GM08714 (cell line): ENCODE results near the gene KCNC1.

Experiments used
- H3K4me3 ChIP-seq: fragments of 200-500 bp; sonication (Bioruptor generic); 2 replicates; pipeline ENCODE4 v1.5.1; 2014; ENCODE audit warnings: mild to moderate bottlenecking, low read length, inconsistent platforms
- ZNF274 ChIP-seq: IDR thresholded peaks from 2 replicates; pipeline ENCODE4 v1.6.1; 2012; ENCODE audit warnings: mild to moderate bottlenecking, low read depth, low read length

Gene KCNC1

DNA sequence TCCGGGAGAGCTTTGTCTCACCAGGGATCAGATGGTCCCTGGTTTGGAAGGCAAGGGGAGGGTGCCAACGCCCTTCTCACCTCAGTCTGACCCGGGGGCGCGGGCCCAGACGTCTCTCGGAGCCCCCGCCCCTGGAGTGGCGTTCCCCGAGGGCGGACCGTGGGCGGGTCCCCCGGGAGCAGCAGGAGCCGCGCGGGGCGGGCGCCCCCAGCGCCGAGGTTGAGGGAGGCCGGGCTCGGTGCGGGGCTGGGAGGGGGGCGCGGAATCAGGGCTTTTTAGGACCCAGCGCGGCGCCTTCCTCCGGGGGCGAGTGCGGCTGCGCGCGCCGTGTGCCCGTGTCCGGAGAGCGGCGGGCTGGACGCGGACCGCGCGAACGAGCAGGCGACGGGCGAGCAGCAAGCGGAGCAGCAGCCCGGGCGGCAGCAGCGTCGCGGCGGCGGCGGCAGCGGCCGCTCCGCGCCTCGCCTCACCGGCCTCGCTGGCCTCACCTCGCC is at the start of gene KCNC1:
KCNC1 (plus strand) TSS at position 364 of the 494 bp plus-strand sequence. CDS start 1,222 bp downstream, outside the sequence.
- TF ChIP-seq ZNF274 = no peak
- H3K4me3 ChIP-seq = no peak within 1 kb of the TSS; the same call in 1 of the 2 replicates

DNA sequence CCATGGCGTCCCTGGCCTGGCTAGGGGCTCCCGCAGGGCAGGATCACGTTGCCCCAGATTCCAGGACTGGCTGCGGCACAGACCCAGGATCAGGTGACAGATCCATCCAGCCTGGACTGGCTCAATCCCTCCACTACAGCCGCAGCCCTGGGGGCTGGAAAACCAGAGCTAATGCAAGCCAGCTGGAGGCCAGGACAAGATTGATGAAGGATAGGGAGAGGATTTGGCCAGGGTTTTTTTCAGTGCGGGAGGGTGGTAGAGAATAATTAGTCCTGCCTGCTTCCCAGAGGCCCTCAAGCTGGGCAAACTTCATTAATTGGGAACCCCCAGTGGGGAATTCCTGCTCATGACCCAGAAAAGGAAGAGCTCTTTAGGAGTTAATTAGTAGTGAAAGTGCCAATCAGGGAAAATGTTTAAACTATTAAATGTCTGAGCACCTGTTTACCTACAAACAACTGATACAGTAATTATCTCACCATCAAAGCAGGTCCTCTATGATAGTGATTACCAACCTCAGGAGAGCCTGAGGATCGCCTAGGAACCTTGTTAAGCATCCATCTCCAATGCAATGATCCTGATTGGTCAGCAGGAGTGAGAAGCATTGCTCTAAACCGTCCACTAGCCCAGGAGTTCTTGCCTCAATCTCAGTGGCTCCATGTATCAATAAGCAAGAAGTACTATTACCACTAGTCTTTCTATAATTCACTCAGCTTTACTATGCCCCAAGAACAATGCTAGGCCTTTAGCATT is 48.2 kb upstream of the KCNC1 start:
- no peak overlapping the region for H3K4me3 ChIP-seq
- TF ChIP-seq ZNF274 = no peak

- H3K4me3 ChIP-seq = no peak overlapping the region
- no peak for TF ChIP-seq ZNF274
Measured at GRCh38 chr11:17687946-17688670, 46.5 kb upstream of the KCNC1 start.

DNA sequence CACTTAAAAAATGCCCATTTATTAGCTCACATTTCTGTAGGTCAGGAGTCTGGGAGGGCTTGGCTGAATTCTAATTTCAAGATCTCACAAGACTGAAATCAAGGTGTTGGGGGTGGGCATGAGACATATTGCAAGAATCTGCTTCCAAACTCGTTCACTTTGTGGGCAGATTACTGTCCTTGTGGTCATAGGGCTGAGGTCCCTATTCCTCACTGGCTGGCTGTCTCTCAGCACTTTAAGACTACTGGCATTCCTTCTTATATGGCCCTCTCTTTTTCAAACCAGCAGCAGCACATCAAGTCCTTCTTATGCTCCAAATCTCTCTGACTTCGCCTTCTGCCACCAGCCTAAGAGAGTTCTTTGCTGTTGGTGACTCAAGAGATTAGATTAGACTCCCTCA is 43.0 kb upstream of the KCNC1 start:
- H3K4me3 ChIP-seq = no peak overlapping the region
- TF ChIP-seq ZNF274 = no peak

GRCh38 chr11:17691976-17692375 is 42.6 kb upstream of the KCNC1 start:
- no peak overlapping the region for H3K4me3 ChIP-seq
- no peak for TF ChIP-seq ZNF274

GRCh38 chr11:17692931-17693330 is 41.6 kb upstream of the KCNC1 start:
- no peak overlapping the region for H3K4me3 ChIP-seq
- TF ChIP-seq ZNF274 = no peak

DNA sequence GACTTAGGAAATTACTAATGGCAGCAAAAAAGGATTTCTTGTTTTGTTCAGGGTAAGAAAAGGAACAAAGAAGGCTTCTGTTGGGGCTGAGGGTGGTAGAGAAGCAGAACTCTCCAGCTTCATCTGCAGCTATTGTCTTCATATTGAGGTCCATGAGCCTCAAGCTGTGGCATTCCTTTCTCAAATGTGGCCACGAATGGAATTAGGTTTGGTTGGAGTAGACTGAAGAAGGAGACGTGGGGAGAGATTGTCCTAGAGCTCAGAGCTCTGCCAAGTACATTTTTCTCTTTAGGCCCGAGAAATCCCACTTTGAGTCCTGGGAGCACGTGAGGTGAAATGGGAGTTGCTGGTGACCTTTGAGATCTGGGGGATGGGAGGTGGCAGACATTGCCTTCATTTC is 41.0 kb upstream of the KCNC1 start:
- no peak for TF ChIP-seq ZNF274
- H3K4me3 ChIP-seq = no peak overlapping the region

DNA sequence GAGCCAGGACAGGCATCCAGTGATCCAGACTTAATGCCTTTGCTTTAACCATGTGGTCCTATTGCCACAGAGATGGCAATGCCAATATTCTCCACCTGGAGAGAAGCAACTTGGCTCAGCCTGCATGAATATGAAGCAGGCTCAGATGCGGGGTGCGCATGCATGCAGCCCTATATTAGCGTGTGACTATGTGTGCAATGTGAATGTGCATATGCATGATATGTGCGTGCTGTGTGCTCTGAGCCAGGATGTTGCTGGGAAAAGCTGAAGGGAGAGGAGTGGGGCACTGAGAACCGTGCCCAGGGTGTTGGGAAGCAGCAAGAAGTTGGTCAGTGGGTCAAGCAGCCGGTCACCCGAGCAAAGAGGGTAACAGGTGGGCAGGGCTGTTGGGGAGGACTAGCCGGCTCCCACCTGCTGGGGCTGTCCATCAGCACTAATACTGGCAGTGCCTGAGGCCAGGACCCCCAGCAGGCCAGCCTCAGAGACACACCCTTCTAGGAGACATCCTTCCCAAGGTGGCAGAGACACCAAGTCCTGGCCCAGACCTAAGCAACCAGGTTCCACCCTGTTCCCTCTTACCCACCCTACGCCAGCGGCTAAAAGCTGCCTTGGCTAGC is 40.0 kb upstream of the KCNC1 start:
- no peak overlapping the region for H3K4me3 ChIP-seq
- no peak for TF ChIP-seq ZNF274

GRCh38 chr11:17695454-17696441 is 38.8 kb upstream of the KCNC1 start:
- H3K4me3 ChIP-seq = no peak overlapping the region
- no peak for TF ChIP-seq ZNF274

- no peak for TF ChIP-seq ZNF274
- no peak overlapping the region for H3K4me3 ChIP-seq
Measured at GRCh38 chr11:17696741-17697140, 37.8 kb upstream of the KCNC1 start.

DNA sequence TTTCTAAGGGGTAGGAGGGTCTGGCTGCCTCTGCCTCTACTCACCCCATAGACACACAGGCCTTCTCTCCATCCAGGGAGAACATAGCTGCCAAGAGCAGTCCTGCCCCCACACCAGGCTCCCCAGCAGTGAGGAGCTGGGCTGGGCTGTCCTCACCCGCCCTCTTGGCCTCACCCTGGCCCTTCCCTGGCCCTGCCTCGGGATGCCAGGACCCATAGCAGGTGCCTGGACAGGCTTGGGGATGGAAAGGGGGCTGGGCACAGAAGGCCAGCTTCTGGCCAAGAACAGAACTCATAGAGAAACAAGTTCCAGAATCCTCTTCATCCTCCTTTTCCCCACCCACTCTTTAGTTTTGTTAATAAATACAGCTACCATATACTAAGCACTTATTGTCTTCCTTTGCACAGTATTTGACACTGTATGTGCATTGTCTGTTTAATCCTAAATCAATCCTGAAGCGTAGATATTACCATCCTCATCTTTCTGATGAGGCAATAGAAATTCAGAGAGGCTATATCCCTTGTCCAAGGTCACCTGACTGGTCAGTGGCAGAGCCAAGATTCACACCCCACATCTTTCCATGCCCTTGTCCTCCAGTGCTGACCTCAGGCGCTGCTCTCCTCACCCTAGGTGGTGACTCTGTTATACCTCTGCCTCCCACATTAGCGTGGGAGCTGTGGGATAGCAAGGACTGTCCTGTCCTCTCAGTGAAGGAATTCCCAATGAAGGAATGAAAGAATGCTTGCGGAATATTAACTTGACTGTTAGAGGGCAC is 37.2 kb upstream of the KCNC1 start:
- no peak for TF ChIP-seq ZNF274
- H3K4me3 ChIP-seq = no peak overlapping the region

GRCh38 chr11:17699147-17700114 is 35.1 kb upstream of the KCNC1 start:
- H3K4me3 ChIP-seq = no peak overlapping the region
- no peak for TF ChIP-seq ZNF274
